ENCODE data around the gene FAAH2.
"Not testable (repeated sequence)": the region's sequence is repeated elsewhere in the genome, so short reads cannot be mapped to it uniquely, and the experiment has no call there.

Gene FAAH2, protein sequence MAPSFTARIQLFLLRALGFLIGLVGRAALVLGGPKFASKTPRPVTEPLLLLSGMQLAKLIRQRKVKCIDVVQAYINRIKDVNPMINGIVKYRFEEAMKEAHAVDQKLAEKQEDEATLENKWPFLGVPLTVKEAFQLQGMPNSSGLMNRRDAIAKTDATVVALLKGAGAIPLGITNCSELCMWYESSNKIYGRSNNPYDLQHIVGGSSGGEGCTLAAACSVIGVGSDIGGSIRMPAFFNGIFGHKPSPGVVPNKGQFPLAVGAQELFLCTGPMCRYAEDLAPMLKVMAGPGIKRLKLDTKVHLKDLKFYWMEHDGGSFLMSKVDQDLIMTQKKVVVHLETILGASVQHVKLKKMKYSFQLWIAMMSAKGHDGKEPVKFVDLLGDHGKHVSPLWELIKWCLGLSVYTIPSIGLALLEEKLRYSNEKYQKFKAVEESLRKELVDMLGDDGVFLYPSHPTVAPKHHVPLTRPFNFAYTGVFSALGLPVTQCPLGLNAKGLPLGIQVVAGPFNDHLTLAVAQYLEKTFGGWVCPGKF

DNA sequence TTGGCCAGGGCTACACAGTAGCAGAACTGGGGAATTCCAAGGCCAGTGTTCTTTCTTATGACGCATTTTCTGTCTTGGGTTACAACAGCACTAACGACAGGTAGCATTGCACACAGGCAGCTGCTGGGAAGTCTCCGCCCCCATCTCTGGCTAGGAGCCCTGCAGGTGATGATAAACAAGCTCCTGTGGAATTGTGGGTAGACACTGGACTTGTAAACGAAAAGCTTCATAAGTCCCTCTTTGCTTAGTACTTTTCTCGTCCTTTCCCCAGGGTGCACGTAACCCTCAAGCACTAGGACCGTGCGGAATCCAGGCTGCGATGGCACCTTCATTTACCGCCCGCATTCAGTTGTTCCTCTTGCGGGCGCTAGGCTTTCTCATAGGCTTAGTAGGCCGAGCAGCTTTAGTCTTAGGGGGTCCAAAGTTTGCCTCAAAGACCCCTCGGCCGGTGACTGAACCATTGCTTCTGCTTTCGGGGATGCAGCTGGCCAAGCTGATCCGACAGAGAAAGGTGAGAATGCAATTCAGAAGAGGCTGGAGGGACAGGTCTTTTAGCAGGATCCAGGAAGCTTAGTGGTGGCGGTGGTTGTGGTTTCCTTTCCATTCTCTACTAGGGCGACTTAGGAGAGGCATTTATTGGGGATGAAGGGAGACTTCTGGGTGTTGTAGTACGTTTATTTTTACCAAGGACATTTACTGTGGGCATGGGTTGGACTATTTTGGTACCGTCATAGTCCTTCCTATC lies at the start of gene FAAH2:
Gene FAAH2 (plus strand): TSS at position 200 of the 745 bp plus-strand sequence. CDS start 120 bp downstream, at position 320.
- FAIRE-seq = no peak

DNA sequence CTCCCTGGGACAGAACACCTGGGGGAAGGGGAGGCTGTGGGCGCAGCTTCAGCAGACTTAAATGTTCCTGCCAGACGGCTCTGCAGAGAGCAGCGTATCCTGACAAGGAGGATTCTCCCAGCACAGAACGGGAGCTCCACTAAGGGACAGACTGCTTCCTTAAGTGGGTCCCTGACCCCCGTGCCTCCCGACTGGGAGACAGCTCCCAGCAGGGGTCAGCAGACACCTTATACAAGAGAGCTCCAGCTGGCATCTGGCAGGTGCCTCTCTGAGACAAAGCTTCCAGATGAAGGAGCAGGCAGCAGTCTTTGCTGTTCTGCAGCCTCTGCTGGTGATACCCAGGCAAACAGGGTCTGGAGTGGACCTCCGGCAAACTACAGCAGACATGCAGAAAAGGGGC lies 44.5 kb upstream of the FAAH2 start:
- DNase-seq (ENCODE audit: low spot score) = no peak
- no peak for FAIRE-seq

More for the DNA sequence above, at the start of gene FAAH2:
- peak; percentile 26 for DNase-seq (ENCODE audit: low spot score)

DNA sequence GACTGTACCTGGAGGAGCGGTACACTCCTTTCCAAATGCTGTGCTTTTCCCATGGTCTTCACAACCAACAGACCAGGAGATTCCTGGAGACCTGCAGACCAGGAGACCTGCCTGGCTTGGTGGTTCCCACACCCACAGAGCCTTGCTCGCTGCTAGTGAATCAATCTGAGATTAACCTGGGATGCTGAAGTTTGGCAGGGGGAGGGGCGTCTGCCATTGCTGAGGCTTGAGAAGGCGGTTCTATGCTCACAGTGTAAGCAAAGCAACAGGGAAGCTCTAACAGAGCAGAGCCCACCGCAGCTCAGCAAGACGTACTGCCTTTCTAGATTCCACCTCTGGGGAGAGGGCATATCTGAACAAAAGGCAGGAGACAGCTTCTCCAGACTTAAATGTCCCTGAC lies 34.5 kb upstream of the FAAH2 start:
- DNase-seq (ENCODE audit: low spot score) (no peak), FAIRE-seq (no peak)

DNA sequence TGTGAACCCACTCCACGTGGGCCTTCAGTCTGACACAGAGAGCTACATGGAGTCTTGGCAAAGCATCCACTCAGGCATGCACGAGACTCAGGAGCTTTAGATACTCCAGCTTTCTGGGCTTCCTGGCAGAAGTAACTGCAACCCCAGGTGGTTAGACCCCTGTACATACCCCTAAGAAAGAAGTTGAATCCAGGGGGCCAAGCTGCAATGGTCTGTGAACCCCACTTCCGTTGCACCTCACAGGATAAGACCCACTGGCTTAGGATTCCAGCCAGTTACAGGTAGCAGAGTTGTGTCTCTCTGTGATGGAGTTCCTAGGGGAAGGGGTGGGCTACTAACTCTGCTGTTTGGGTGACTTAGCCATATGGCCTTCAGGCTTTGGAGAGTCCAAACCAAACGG lies 21.4 kb upstream of the FAAH2 start:
- no peak for DNase-seq (ENCODE audit: low spot score)
- no peak for FAIRE-seq

DNA sequence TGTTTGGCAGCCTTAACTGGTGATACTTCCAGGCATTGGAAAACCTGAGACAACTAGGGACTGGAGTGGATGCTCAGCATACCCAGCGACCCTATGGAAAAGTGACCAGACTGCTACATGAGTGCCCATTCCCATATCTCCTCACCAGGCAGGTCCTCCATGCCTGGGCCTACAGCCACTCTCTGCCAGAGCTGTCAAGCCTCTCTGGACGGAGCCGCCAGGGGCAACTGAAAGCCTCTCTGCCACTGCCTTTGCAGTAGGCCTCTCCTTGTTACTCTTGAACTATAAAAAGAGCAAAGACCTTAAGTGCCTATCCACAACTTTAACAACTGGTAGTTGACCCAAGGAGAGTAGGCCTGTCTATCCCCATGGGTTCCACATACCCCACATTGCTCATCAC lies 20.2 kb upstream of the FAAH2 start:
- DNase-seq (ENCODE audit: low spot score) = no peak
- no peak for FAIRE-seq

DNA sequence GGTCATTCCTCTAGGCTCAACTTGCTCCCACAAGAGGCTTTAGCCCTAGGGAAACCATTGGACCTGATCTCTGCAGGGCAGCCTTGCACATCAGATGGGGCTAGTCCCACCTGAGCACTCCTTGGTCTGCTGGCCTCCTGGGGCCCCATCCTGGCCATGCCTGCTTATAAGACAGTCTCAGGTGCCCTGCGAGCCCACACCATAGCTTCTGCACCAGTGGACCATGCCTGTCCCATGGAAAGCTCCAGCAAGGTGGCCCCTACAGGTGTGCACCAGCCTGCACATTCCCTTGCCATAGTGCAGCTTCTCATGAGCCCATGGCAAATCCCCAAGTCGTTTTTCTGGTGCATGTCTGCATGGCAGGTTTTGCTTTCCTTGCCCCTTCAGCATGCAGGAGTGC lies 19.6 kb upstream of the FAAH2 start:
- DNase-seq (ENCODE audit: low spot score) (no peak), FAIRE-seq (no peak)

DNA sequence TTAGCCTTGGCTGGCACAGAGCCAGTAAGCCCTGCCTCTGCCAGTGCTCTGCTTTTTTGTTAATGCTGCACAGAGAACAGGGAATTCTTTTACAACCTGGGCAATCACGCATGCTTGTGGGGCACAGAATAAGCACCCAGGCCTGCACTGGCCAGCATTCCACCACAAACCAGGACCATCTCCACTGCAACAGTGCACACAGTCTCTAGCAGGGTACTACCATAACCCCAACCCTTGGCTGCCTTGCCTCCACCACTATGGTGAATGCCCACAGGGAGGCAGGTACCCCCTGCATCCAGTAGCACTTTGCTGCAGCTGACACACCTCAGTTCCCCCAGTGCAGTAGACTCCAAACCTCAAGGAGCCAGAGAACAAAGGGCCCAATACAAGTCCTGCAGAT lies 19.2 kb upstream of the FAAH2 start:
- DNase-seq (ENCODE audit: low spot score) (no peak), FAIRE-seq (no peak)

DNA sequence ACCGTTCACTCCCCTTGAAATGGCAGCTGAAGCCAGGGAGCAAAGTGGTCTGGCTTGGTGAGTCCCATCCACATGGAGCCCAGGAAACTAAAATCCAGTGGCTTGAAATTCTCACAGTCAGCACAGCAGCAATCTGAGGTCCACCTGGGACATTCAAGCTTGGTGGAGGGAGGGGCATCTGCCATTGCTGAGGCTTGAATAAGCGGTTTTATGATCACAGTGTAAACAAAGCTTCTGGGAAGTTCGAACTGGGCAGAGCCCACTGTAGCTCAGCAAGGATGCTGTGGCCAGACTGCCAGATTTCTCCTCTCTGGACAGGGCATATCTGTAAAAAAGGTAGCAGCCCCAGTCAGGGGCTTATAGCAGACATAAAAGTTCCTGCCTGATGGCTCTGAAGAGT lies 15.5 kb upstream of the FAAH2 start:
- DNase-seq (ENCODE audit: low spot score) = no peak
- no peak for FAIRE-seq

DNA sequence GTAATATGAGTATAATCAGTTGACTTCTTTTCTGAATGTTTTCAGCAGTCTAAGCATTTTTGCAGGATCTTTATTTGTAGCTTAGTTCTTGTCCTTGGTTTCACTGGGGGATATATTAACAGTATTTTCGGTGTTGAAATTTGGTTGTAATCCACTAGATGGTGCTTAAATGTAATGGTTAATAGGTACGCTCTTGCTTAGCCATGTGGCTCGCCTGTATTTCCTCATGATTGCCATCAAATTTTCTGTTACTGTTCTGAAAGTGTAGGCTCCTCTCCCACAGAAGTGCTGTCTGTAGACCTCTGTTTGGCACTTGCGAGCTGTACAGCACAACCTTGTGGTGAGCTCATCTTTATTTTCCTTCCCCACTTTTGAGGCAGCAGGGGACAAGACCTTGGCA lies 3.9 kb upstream of the FAAH2 start:
- peak; percentile 8 for DNase-seq (ENCODE audit: low spot score)
- no peak for FAIRE-seq

DNA sequence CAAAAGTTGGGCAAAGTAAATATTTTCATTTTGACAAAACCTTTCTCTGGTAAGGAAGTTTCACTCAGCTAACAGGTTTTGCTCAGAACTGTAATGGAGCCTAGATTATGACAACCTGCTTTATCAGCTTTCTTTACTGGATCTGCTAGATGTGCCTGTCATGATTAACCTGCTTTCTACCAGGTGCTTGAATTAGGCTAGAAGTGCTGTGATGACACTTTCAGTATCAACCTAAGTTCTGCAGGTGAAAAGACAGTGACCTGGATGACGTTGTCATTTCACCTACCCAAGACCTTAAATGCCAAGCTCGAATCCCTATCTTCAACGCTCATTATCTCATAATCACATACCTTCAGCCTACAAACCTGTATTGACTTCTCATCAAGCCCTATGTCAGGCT lies 1.5 kb upstream of the FAAH2 start:
- FAIRE-seq = no peak
- no peak for DNase-seq (ENCODE audit: low spot score)

DNA sequence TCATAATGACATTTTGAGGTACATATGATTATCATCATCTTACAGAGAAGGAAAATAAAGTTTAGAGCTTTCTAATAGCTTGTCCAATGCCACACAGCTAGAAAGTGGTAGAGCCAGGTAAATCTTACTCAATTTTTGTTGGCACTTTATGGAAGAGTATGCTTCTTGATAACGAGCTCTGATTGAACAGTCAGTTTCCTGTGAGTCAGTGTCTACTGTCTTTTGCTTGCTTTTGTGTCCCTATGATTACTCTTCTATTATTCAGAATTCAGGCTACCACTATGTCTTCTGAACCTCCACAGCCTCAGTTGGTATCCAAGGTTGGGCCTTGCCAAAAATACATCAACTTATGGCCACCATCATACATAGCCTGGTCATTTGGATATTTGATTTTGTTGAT lies 2.6 kb downstream of the FAAH2 start:
- FAIRE-seq (no peak), DNase-seq (ENCODE audit: low spot score) (no peak)

DNA sequence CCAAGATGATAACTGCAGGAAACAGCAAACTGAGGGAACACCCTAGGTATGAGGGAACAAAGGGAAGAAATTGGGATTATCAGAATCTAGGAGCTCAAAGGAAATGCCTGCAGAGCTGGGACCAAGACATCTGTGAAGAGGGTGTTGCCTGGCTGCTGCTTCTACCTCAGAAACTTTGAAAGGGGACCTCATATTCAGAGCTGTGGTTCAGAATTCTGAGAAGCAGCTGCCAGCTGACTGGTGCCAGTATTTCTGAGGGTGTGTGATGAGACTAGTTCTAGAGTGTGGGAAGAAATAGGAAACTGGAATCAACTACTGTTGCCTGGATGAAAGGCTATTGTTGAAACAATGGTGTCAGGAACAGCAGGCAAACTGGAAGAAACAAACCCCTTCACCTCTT lies 8.5 kb downstream of the FAAH2 start:
- FAIRE-seq (no peak), DNase-seq (ENCODE audit: low spot score) (no peak)

DNA sequence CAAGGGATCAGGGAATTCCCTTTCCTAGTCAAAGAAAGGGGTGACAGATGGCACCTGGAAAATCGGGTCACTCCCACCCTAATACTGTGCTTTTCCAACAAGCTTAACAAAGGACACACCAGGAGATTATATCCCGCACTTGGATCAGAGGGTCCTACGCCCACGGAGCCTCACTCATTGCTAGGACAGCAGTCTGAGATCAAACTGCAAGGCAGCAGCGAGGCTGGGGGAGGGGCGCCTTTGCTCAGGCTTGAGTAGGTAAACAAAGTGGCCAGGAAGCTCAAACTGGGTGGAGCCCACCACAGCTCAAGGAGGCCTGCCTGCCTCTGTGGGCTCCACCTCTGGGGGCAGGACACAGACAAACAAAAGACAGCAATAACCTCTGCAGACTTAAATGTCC lies 9.2 kb downstream of the FAAH2 start:
- FAIRE-seq; DNase-seq (ENCODE audit: low spot score): not testable (repeated sequence)

DNA sequence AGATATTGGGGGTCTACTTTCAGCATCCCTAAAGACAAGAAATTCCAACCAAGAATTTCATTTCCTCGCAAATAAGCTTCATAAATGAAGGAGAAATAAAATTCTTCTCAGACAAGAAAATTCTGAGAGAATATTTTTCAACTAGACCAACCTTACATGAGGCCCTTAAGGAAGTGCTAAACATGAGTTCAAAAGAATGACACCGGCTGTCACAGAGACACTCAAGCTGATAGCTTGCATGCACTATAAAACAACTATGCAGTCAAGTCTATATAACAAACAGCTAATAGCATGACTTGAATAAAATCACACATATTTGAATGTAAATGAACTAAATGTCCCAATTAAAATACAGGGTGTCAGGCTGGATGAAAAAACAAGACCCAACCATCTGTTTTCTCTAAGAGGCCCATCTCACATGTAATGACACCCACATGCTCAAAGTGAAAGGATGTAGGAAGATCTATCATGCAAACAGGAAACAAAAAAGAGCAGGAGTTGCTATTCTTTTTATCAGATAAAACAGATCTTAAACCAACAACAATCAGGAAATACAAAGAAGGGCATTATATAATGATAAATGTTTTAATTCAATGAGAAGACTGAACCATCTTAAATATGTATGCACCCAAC lies 27.2 kb downstream of the FAAH2 start:
- DNase-seq (ENCODE audit: low spot score) = no peak
- no peak for FAIRE-seq

DNA sequence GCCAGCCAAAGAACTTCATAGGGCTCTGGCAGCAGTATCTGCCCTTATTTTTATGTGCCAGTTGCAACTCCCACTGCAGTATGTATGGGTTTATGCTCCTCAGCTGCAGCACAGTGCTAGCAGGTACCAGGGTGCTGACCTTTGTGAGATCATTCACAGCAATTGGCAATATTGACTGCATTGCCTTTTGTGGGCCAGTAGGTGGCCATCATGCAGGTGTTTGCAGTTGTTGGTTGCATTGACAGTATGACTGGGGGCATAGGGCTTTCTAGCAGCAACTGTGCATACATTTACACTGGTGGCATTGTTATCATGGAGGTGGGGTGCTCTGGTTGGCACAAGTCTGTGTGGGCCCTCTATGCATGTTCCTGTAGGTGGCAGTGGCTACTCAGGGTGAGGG lies 42.5 kb downstream of the FAAH2 start:
- DNase-seq (ENCODE audit: low spot score) = no peak

DNA sequence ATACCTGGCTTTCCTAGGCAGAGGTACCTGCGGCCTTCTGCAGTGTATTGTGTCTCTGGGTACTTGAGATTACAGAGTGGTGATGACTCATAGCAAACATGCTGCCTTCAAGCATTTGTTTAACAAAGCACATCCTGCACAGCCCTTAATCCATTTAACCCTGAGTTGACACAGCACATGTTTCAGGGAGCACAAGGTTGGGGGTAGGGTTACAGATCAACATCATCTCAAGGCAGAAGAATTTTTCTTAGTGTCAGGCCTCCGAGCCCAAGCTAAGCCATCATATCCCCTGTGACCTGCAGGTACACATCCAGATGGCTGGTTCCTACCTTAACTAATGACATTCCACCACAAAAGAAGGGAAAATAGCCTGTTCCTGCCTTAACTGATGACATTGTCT lies 49.3 kb downstream of the FAAH2 start:
- DNase-seq (ENCODE audit: low spot score); FAIRE-seq: not testable (repeated sequence)

More for the DNA sequence above, 42.5 kb downstream of the FAAH2 start:
- no peak for FAIRE-seq

DNA sequence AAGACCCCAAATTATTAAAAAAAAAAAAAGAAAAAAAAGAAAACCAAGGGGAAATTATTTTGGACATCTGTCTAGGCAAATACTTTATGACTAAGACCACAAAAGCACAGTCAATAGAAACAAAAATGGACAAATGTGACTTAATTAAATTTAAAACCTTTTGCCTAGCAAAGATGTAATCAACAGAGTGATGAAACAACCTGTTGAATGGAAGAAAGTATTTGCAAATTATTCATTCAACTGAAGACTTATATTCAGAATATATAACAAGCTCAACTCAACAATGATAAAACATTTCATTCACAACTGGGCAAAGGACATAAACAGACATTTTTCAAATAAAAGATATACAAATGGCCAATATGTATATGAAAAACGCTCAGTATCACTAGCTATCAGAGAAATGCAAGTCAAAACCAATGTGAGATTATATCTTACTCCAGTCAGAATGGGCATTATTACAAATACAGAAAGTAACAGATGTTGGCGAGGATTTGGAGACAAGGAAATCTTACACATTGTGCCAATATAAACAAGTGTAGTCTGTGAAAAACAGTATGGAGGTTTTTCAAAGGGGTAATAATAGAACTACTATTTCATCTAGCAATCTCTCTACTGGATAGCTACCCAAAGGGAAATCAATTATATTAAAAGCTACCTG lies 67.1 kb downstream of the FAAH2 start:
- no peak for FAIRE-seq
- no peak for DNase-seq (ENCODE audit: low spot score)

DNA sequence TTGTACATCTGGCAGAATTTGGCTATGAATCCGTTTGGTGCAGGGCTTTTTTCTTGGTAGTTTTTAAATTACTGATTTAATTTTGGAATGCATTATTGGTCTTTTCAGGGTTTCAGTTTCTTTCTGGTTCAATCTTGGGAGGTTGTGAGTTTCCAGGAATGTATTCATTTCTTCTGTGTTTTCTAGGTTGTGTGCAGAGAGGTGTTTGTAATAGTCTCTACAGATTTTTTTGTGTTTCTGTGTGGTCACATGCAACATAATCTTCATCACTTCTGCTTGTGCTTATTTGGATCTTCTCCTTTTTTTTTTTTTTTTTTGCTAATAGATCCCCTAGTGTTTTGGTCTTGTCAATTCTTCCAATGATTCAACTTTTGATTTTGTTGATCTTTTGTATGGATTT lies 77.6 kb downstream of the FAAH2 start:
- FAIRE-seq = no peak

DNA sequence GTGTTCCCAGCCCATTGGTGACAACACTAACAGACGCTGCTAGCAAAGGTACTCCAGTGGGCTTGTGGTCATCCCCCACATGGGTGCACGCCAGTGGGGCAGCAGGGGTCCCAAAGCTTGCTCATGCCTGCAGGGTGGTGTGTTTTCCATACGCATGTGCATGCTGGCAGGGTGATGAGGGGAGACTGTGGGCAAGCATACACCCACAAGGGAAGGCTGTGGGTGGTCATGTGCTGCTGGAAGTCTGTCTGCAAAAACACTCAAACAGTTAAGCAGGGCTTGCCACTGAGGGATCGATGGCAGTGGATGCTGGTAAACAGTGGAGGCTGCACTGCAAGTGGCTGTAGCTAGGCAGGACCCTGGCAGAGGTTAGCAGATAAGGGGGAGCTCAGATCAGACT lies 79.9 kb downstream of the FAAH2 start:
- no peak for DNase-seq (ENCODE audit: low spot score)
- FAIRE-seq = no peak

More for the DNA sequence above, 77.6 kb downstream of the FAAH2 start:
- DNase-seq (ENCODE audit: low spot score) = no peak

DNA sequence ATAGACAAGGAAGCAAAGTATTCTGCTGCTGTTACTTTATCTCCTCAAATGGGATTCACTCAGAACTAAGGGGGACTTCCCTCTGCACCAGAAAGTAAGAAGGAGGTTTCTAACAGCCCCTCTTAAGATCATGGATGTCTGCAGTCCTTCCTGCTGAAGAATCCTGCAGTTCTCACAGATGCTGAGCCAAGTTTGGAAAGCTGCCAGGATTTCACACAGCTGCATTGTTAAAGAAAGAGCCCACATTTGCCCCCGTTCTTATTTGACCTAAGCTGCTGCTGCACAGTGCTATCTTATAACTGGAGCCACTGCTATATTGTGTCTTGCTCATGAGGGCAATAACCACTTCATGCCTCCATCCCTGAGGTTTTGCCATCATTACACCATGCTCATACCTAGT lies 81.1 kb downstream of the FAAH2 start:
- FAIRE-seq (no peak), DNase-seq (ENCODE audit: low spot score) (no peak)

DNA sequence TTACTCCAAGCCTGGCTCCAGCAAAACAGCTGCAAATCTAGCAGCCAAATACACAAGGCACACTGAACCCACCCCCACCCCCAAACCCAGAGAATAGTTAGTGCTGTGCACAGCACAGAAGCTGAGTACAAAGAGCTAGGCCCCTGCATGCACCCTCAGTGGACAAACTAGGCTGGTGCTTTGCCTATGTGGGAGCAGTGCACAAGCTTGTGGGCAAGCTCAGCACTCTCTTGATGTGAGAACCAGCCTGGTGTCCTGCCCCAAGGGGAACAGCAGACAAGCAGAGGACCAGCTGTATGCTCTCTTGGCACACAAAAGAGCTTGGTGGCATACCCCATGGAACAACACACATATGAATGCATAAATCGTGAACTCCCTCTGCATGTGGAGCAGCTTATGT lies 81.7 kb downstream of the FAAH2 start:
- FAIRE-seq = no peak

More for the DNA sequence above, 81.7 kb downstream of the FAAH2 start:
- no peak for DNase-seq (ENCODE audit: low spot score)
